ENCODE results near the gene OR1J4.
"Not testable (repeated sequence)": the region's sequence is repeated elsewhere in the genome, so short reads cannot be mapped to it uniquely, and the experiment has no call there.

The OR1J4 gene

DNA sequence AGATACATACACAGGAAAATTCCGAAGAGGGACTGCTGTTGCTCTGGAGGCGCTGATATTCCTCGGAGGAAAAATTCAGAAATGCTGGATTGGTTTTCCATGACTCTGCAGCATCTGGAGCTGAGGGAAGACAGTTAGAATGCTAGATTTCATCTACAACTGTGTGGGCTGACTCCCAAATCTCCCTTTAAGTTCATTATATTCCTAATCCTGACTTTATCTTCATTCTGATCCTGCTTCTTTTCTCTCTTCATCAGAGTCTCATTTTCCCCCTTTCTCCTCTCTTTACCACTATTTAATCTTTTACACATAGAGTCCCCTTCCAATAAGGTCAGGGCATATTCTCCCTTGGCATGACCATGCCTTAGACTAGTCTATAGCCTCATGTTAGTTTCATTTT lies 8.3 kb downstream of the OR1J4 start, which contains the start of gene OR1N1:
Gene OR1N1 (minus strand): TSS at position 101 of the 400 bp plus-strand sequence. CDS start 0 bp downstream, at position 101.
- no peak within 1 kb of the TSS for H3K27ac ChIP-seq
- no peak for DNase-seq
- in situ Hi-C loops (cut with HindIII; ENCODE audit: low pct_ligation_motif_present, low sequenced_read_pairs): no loop called here
- TF ChIP-seq, protein P1, sequence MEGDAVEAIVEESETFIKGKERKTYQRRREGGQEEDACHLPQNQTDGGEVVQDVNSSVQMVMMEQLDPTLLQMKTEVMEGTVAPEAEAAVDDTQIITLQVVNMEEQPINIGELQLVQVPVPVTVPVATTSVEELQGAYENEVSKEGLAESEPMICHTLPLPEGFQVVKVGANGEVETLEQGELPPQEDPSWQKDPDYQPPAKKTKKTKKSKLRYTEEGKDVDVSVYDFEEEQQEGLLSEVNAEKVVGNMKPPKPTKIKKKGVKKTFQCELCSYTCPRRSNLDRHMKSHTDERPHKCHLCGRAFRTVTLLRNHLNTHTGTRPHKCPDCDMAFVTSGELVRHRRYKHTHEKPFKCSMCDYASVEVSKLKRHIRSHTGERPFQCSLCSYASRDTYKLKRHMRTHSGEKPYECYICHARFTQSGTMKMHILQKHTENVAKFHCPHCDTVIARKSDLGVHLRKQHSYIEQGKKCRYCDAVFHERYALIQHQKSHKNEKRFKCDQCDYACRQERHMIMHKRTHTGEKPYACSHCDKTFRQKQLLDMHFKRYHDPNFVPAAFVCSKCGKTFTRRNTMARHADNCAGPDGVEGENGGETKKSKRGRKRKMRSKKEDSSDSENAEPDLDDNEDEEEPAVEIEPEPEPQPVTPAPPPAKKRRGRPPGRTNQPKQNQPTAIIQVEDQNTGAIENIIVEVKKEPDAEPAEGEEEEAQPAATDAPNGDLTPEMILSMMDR (IDR thresholded peaks at IDR 0.05; ENCODE audit: low read depth, low read length, missing control alignments): no peak
- H3K4me3 ChIP-seq (ENCODE audit: low read depth, low read length): no peak within 1 kb of the TSS
- H3K36me3 ChIP-seq (replicated peaks): no peaks in the 10 kb centered on the region
- H3K27me3 ChIP-seq (replicated peaks): no peaks in the 10 kb centered on the region

DNA sequence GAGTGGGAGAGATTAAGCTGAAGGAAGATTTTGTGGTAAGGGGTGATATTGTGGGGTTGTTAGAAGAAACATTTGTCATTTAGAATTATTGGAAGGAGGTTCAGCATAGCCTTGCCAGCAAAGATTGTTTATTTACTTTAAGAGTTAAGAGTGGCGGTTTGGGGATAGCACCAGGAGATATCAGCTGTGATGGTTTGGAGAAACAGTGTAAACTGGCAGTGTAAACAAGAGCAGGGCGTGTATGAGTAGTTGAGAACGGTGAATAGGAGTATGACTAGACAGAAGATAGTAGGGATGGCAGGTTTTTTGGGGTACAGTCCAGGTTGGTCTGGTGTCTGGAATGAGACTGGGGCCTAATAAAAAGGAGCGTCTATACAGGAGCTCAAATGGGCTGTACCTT lies 12.2 kb downstream of the OR1J4 start:
- in situ Hi-C loops (cut with HindIII; ENCODE audit: low pct_ligation_motif_present, low sequenced_read_pairs); H3K36me3 ChIP-seq (replicated peaks); H3K27me3 ChIP-seq (replicated peaks); H3K27ac ChIP-seq; DNase-seq; H3K4me3 ChIP-seq (ENCODE audit: low read depth, low read length): not testable (repeated sequence)

DNA sequence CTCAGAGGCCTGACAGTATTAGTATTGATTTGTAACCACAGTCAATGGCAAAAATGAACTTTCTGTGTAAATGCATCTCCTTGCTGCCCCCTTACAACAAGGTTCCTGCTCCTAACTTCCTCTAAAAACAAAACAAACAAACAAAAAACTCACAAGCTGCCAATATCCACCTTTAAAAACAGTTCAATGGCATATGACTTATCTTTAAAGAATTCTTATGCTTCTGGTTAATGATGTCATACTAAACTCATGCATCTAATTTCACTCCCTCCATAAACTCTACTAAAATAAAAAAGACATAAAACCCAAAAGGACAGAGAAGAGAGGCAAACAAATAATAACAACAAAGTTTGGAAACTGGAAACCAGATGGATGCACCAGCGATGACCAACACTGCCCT lies 17.2 kb downstream of the OR1J4 start:
- H3K4me3 ChIP-seq (ENCODE audit: low read depth, low read length): no peak overlapping the region
- in situ Hi-C loops (cut with HindIII; ENCODE audit: low pct_ligation_motif_present, low sequenced_read_pairs): no loop called here
- no peak overlapping the region for H3K27ac ChIP-seq
- H3K27me3 ChIP-seq (replicated peaks): no peaks in the 10 kb centered on the region
- no peaks in the 10 kb centered on the region for H3K36me3 ChIP-seq (replicated peaks)
- DNase-seq: no peak
- TF ChIP-seq, protein P1 (IDR thresholded peaks at IDR 0.05; ENCODE audit: low read depth, low read length, missing control alignments): no peak

DNA sequence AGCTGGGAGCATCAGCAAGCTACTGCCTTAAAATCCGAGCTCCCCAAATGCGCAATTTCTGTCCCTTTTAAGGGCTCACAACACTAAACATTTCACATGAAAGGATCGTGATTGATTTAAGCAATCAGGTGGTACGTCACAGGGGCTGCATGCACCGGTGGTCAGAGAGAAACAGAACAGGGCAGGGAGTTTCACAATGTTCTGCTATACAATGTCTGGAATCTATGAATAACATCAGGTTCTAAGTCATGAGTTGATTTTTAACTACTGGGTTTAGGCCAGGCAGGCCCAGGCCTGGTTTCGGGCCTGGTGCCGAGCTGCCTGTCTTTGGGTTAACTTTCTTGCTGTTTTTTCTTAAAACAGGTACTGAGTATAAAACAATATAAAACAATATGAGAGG lies 18.1 kb downstream of the OR1J4 start:
- DNase-seq; H3K36me3 ChIP-seq (replicated peaks); H3K27ac ChIP-seq; in situ Hi-C loops (cut with HindIII; ENCODE audit: low pct_ligation_motif_present, low sequenced_read_pairs); H3K27me3 ChIP-seq (replicated peaks); H3K4me3 ChIP-seq (ENCODE audit: low read depth, low read length): not testable (repeated sequence)

DNA sequence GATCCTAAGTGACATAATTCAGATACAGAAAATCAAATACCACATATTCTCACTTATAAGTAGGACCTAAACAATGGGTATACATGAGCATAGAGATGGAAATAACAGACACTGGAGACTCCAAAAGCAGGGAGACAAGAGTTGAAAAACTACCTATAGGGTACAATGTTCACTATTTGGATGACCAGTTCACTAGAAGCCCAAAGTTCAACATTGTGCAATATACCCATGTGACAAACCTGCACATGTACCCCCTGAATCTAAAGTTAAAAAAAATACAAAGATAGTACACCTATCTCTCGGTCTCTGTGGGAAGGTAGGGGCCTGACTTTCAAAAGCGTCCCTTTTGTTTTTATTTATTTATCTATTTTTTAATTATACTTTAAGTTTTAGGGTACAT lies 19.8 kb downstream of the OR1J4 start:
- no peak overlapping the region for H3K4me3 ChIP-seq (ENCODE audit: low read depth, low read length)
- in situ Hi-C loops (cut with HindIII; ENCODE audit: low pct_ligation_motif_present, low sequenced_read_pairs): no loop called here
- no peaks in the 10 kb centered on the region for H3K36me3 ChIP-seq (replicated peaks)
- DNase-seq: no peak
- no peaks in the 10 kb centered on the region for H3K27me3 ChIP-seq (replicated peaks)
- H3K27ac ChIP-seq: no peak overlapping the region
- TF ChIP-seq, protein P1 (IDR thresholded peaks at IDR 0.05; ENCODE audit: low read depth, low read length, missing control alignments): no peak

DNA sequence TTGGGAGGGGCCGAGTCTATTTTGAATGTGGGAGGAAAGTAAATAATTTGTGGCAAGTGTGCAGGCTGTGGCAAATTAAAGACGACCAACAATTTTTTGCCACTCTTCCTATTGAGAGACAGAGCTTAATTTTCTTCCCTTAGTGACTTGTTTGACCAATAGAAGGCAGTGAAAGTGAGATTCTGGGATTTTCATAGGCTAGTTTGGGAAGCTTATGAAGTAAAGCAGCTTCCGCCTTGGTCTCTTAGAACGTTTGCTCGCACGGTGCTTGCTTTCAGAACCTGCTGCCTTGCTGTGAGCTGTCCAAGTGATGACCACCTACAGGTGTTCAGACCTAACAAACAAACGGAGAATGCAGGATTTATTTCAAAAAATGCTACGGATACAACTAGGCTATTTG lies 27.3 kb downstream of the OR1J4 start:
- H3K4me3 ChIP-seq (ENCODE audit: low read depth, low read length): no peak overlapping the region
- H3K27ac ChIP-seq: no peak overlapping the region
- no peaks in the 10 kb centered on the region for H3K36me3 ChIP-seq (replicated peaks)
- TF ChIP-seq, protein P1 (IDR thresholded peaks at IDR 0.05; ENCODE audit: low read depth, low read length, missing control alignments): no peak
- in situ Hi-C loops (cut with HindIII; ENCODE audit: low pct_ligation_motif_present, low sequenced_read_pairs): no loop called here
- no peaks in the 10 kb centered on the region for H3K27me3 ChIP-seq (replicated peaks)
- DNase-seq: no peak

DNA sequence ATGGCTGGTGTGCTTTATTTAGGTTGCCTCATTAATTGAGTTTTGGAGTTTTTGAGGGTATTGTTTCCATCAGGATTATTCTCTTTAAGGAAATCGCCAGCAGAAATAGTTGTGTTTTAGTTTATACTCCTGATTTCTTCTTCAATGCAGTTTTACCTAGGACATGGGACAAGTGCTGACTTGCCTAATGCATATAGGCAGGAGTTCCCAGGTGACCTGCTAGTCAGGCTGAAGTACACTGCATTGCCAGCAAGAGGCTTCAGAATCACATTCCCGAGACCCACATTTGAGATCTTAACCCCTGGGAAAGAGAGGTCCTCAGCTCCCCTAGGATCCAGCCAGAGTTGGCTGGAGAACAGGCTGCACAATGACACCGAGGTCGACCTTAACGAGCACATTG lies 32.4 kb downstream of the OR1J4 start:
- TF ChIP-seq, protein P1 (IDR thresholded peaks at IDR 0.05; ENCODE audit: low read depth, low read length, missing control alignments): no peak
- H3K4me3 ChIP-seq (ENCODE audit: low read depth, low read length): no peak overlapping the region
- in situ Hi-C loops (cut with HindIII; ENCODE audit: low pct_ligation_motif_present, low sequenced_read_pairs): no loop called here
- H3K27ac ChIP-seq: no peak overlapping the region
- no peaks in the 10 kb centered on the region for H3K36me3 ChIP-seq (replicated peaks)
- H3K27me3 ChIP-seq (replicated peaks): no peaks in the 10 kb centered on the region
- no peak for DNase-seq
